ENCODE measurements around the gene CTBP2.

Gene CTBP2

GRCh38 chr10:125073996-125074395 lies 86.4 kb downstream of the CTBP2 start:
- Histone ChIP-seq H3K27ac (ENCODE audit: low read depth, low read length, severe bottlenecking) (no peak overlapping the region), H3K9me3 (ENCODE audit: control insufficient read depth, low read length) (no peaks in the 10 kb centered on the region), H3K4me3 (ENCODE audit: extremely low read depth, insufficient read depth, low read length, poor library complexity, severe bottlenecking) (no peak overlapping the region), H3K36me3 (ENCODE audit: control insufficient read depth, insufficient read depth, low read length) (peaks cover 92% of the 10 kb centered on the region), H3K4me1 (ENCODE audit: control insufficient read depth, insufficient read depth, low read length, poor library complexity, severe bottlenecking) (peaks cover 12% of the 10 kb centered on the region)

GRCh38 chr10:125072794-125073193 lies 87.6 kb downstream of the CTBP2 start:
- Histone ChIP-seq H3K4me1 (ENCODE audit: control insufficient read depth, insufficient read depth, low read length, poor library complexity, severe bottlenecking) (peaks cover 11% of the 10 kb centered on the region), H3K4me3 (ENCODE audit: extremely low read depth, insufficient read depth, low read length, poor library complexity, severe bottlenecking) (no peak overlapping the region), H3K27ac (ENCODE audit: low read depth, low read length, severe bottlenecking) (no peak overlapping the region), H3K36me3 (ENCODE audit: control insufficient read depth, insufficient read depth, low read length) (peaks cover 91% of the 10 kb centered on the region), H3K9me3 (ENCODE audit: control insufficient read depth, low read length) (no peaks in the 10 kb centered on the region)
- 100% methylated on average over 1 to 3 of the region's 4 CpGs for WGBS, 2 experiments (ENCODE audit: insufficient coverage in 2 of 2)

DNA sequence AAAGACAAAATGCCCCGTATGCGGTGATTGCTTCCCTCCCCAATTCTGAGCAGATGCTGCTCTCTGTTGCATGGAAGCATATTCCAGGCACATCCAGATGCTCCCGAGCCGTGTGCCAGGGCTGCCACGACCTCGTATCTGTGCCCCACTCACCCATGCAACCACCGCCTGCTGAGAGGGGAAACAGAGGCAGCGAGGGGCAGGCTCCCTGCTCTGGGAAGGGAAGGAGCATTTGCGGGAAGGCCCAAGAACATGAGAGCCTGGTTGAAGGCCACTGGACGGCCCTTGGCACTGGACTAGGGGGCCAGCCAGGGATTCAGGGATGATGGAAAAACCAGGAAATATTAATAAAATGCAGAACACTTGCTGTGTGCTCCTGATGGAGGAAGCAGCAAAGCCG lies 89.4 kb downstream of the CTBP2 start:
- 95% methylated on average over 8 to 11 of the region's 11 CpGs for WGBS, 2 experiments (ENCODE audit: insufficient coverage in 2 of 2)
- H3K36me3 ChIP-seq (ENCODE audit: control insufficient read depth, insufficient read depth, low read length), result peaks cover 86% of the 10 kb centered on the region

DNA sequence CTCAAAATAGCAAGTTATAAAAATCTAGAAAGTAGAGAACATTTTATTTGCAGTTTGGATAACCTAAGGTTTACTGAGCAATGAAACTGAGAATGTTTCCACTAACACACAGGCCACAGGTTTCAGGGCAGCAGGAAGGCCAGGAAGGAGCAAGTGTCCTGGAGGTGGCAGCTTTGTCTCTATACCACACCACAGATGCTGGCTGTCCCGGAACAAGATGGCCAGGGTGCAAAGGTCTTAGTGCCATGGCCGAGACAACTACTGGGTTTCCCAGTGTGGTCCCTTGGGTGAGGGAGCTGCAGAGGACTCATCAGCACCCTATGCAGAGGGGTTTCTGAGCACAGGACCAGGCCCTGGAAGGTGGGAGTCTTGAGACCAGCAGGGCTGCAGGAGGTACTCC lies 92.0 kb downstream of the CTBP2 start:
- WGBS, 2 experiments (ENCODE audit: insufficient coverage in 2 of 2), result 84 to 86% methylated on average over 1 to 2 of the region's 2 CpGs
- Histone ChIP-seq H3K36me3 (ENCODE audit: control insufficient read depth, insufficient read depth, low read length) (peaks cover 84% of the 10 kb centered on the region), H3K4me3 (ENCODE audit: extremely low read depth, insufficient read depth, low read length, poor library complexity, severe bottlenecking) (no peak overlapping the region), H3K27ac (ENCODE audit: low read depth, low read length, severe bottlenecking) (no peak overlapping the region), H3K9me3 (ENCODE audit: control insufficient read depth, low read length) (no peaks in the 10 kb centered on the region), H3K4me1 (ENCODE audit: control insufficient read depth, insufficient read depth, low read length, poor library complexity, severe bottlenecking) (peaks cover 16% of the 10 kb centered on the region)

More for the DNA sequence above, 89.4 kb downstream of the CTBP2 start:
- no peak overlapping the region for H3K4me3 ChIP-seq (ENCODE audit: extremely low read depth, insufficient read depth, low read length, poor library complexity, severe bottlenecking)
- no peaks in the 10 kb centered on the region for H3K9me3 ChIP-seq (ENCODE audit: control insufficient read depth, low read length)
- no peak overlapping the region for H3K27ac ChIP-seq (ENCODE audit: low read depth, low read length, severe bottlenecking)
- H3K4me1 ChIP-seq (ENCODE audit: control insufficient read depth, insufficient read depth, low read length, poor library complexity, severe bottlenecking), result no peaks in the 10 kb centered on the region

DNA sequence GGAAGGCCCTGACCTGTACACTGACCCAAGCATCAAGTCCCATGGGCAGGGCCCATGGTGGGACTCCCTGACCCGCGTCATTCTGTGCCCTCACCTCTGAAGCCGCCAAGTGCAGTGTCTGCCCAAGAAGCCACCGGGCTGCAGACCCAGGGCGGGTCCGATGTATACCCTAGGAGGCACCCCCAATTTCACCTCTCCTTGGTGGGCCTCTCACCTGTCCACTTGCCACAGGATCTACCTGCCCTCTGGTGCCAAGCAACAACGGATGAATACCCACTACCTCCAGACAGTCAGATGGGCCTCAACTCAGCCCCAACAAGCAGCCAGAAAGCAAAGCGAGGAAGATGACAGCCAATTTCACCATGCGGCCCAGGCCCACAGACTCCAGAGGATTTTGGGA lies 92.6 kb downstream of the CTBP2 start:
- 98 to 99% methylated on average over 6 to 8 of the region's 9 CpGs for WGBS, 2 experiments (ENCODE audit: insufficient coverage in 2 of 2)

GRCh38 chr10:125066764-125067450 lies 93.5 kb downstream of the CTBP2 start:
- WGBS, 2 experiments (ENCODE audit: insufficient coverage in 2 of 2), result 91 to 100% methylated on average over 8 to 9 of the region's 11 CpGs
- Histone ChIP-seq H3K36me3 (ENCODE audit: control insufficient read depth, insufficient read depth, low read length) (peaks cover 83% of the 10 kb centered on the region), H3K27ac (ENCODE audit: low read depth, low read length, severe bottlenecking) (no peak overlapping the region), H3K4me3 (ENCODE audit: extremely low read depth, insufficient read depth, low read length, poor library complexity, severe bottlenecking) (no peak overlapping the region), H3K4me1 (ENCODE audit: control insufficient read depth, insufficient read depth, low read length, poor library complexity, severe bottlenecking) (peaks cover 19% of the 10 kb centered on the region), H3K9me3 (ENCODE audit: control insufficient read depth, low read length) (no peaks in the 10 kb centered on the region)

More for the DNA sequence above, 92.6 kb downstream of the CTBP2 start:
- no peak overlapping the region for H3K27ac ChIP-seq (ENCODE audit: low read depth, low read length, severe bottlenecking)
- peaks cover 16% of the 10 kb centered on the region for H3K4me1 ChIP-seq (ENCODE audit: control insufficient read depth, insufficient read depth, low read length, poor library complexity, severe bottlenecking)
- no peak overlapping the region for H3K4me3 ChIP-seq (ENCODE audit: extremely low read depth, insufficient read depth, low read length, poor library complexity, severe bottlenecking)
- peaks cover 83% of the 10 kb centered on the region for H3K36me3 ChIP-seq (ENCODE audit: control insufficient read depth, insufficient read depth, low read length)
- H3K9me3 ChIP-seq (ENCODE audit: control insufficient read depth, low read length), result no peaks in the 10 kb centered on the region

- WGBS, 2 experiments (ENCODE audit: insufficient coverage in 2 of 2), result 89 to 100% methylated on average over 3 to 6 of the region's 8 CpGs
- no peaks in the 10 kb centered on the region for H3K9me3 ChIP-seq (ENCODE audit: control insufficient read depth, low read length)
- peaks cover 36% of the 10 kb centered on the region for H3K4me1 ChIP-seq (ENCODE audit: control insufficient read depth, insufficient read depth, low read length, poor library complexity, severe bottlenecking)
- H3K27ac ChIP-seq (ENCODE audit: low read depth, low read length, severe bottlenecking), result no peak overlapping the region
- no peak overlapping the region for H3K4me3 ChIP-seq (ENCODE audit: extremely low read depth, insufficient read depth, low read length, poor library complexity, severe bottlenecking)
- peaks cover 76% of the 10 kb centered on the region for H3K36me3 ChIP-seq (ENCODE audit: control insufficient read depth, insufficient read depth, low read length)
These were observed 95.5 kb downstream of the CTBP2 start for GRCh38 chr10:125064681-125065492.

DNA sequence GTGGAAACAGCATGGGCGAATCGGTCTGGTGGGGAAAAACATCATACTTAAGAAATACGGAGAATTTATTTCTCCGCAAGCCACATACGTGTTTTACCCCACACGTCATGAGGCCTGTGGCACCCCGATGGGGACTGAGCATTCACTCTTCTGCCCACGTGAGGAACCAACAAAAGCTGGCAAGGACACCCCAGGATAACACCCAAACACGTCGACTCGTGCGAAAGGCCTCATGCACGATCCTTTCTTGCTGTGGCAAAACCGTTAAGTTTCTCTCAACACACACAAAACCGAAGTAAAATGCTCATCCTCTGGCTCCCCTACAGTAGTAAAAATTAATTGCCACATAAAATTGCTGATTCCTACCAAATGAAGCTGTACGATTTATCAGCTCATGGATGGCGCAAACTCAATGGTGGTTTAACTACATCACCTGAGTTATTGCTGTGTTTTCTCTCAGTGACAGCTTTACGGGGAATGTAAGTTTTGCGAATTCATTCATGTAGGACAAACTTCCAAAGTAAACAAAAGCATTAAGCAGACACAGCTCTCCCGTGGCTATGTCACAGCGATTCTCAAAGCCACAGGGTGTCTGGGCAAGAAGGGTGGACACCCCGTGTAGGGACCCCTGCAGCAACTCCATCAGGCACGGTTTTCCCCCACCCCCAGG lies 97.0 kb downstream of the CTBP2 start:
- peaks cover 43% of the 10 kb centered on the region for H3K4me1 ChIP-seq (ENCODE audit: control insufficient read depth, insufficient read depth, low read length, poor library complexity, severe bottlenecking)
- H3K9me3 ChIP-seq (ENCODE audit: control insufficient read depth, low read length), result no peaks in the 10 kb centered on the region
- WGBS, 2 experiments (ENCODE audit: insufficient coverage in 2 of 2), result 96 to 97% methylated on average over 18 to 21 of the region's 23 CpGs
- H3K27ac ChIP-seq (ENCODE audit: low read depth, low read length, severe bottlenecking), result no peak overlapping the region
- peaks cover 78% of the 10 kb centered on the region for H3K36me3 ChIP-seq (ENCODE audit: control insufficient read depth, insufficient read depth, low read length)
- H3K4me3 ChIP-seq (ENCODE audit: extremely low read depth, insufficient read depth, low read length, poor library complexity, severe bottlenecking), result no peak overlapping the region

DNA sequence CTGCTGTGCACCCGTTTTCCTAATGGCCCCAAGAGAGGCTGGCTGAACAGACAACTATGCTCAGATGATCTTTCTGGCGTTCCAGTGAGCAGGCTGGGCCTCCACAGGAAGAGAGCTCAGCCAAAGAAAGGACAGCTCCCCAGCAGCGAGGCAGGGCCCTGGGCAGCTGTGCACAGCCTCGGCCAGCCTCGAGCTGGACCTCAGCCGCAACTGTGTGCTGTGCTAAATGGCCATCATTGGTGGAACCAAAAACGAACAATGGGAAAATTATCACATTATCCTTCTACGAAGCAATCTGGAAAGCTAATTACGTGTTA lies 97.5 kb downstream of the CTBP2 start:
- H3K36me3 ChIP-seq (ENCODE audit: control insufficient read depth, insufficient read depth, low read length), result peaks cover 73% of the 10 kb centered on the region
- no peaks in the 10 kb centered on the region for H3K9me3 ChIP-seq (ENCODE audit: control insufficient read depth, low read length)
- peaks cover 48% of the 10 kb centered on the region for H3K4me1 ChIP-seq (ENCODE audit: control insufficient read depth, insufficient read depth, low read length, poor library complexity, severe bottlenecking)
- H3K4me3 ChIP-seq (ENCODE audit: extremely low read depth, insufficient read depth, low read length, poor library complexity, severe bottlenecking), result no peak overlapping the region
- 93 to 98% methylated on average over 8 to 9 of the region's 9 CpGs for WGBS, 2 experiments (ENCODE audit: insufficient coverage in 2 of 2)
- H3K27ac ChIP-seq (ENCODE audit: low read depth, low read length, severe bottlenecking), result no peak overlapping the region

GRCh38 chr10:125062227-125062913 lies 98.0 kb downstream of the CTBP2 start:
- Histone ChIP-seq H3K27ac (ENCODE audit: low read depth, low read length, severe bottlenecking) (peak overlapping the region; percentile 10), H3K36me3 (ENCODE audit: control insufficient read depth, insufficient read depth, low read length) (peaks cover 70% of the 10 kb centered on the region), H3K9me3 (ENCODE audit: control insufficient read depth, low read length) (no peaks in the 10 kb centered on the region), H3K4me1 (ENCODE audit: control insufficient read depth, insufficient read depth, low read length, poor library complexity, severe bottlenecking) (peaks cover 53% of the 10 kb centered on the region), H3K4me3 (ENCODE audit: extremely low read depth, insufficient read depth, low read length, poor library complexity, severe bottlenecking) (no peak overlapping the region)
- WGBS, 2 experiments (ENCODE audit: insufficient coverage in 2 of 2), result 96% methylated on average over 10 to 12 of the region's 18 CpGs

Measured in mesodermal cell (in vitro differentiated cells).